ENCODE data around the gene RIOK2. TPM values are rescaled to one million over a fixed set of nuclear protein-coding genes. Genes with fewer than 3 reads are reported as not detected.
"Not testable (repeated sequence)": the region's sequence is repeated elsewhere in the genome, so short reads cannot be mapped to it uniquely, and the experiment has no call there.

RIOK2 gene
- polyA plus RNA-seq (ENCODE audit: insufficient read length) = 37.6 TPM

GRCh38 chr5:97183100-97183929 lies at the start of gene RIOK2:
Gene RIOK2 (minus strand): TSS chr5:97183247. CDS start chr5:97183191, 56 bp downstream.
- DNase-seq (ENCODE audit: low read depth) = peak; percentile 91

GRCh38 chr5:97231025-97231636 lies 48.1 kb upstream of the RIOK2 start:
- DNase-seq (ENCODE audit: low read depth) = peak; percentile 78

GRCh38 chr5:97229688-97230285 lies 46.7 kb upstream of the RIOK2 start:
- no peak for DNase-seq (ENCODE audit: low read depth)

GRCh38 chr5:97229196-97229595 lies 46.1 kb upstream of the RIOK2 start:
- no peak for DNase-seq (ENCODE audit: low read depth)

- DNase-seq (ENCODE audit: low read depth) = no peak
Measured at GRCh38 chr5:97225222-97225621, 42.2 kb upstream of the RIOK2 start.

GRCh38 chr5:97224112-97224750 lies 41.2 kb upstream of the RIOK2 start:
- DNase-seq (ENCODE audit: low read depth) = no peak

- DNase-seq (ENCODE audit: low read depth) = no peak
Measured at GRCh38 chr5:97223596-97223995, 40.5 kb upstream of the RIOK2 start.

GRCh38 chr5:97209343-97209742 lies 26.3 kb upstream of the RIOK2 start:
- no peak for DNase-seq (ENCODE audit: low read depth)

- no peak for DNase-seq (ENCODE audit: low read depth)
Measured at GRCh38 chr5:97208714-97209113, 25.7 kb upstream of the RIOK2 start.

- no peak for DNase-seq (ENCODE audit: low read depth)
Measured at GRCh38 chr5:97208184-97208713, 25.2 kb upstream of the RIOK2 start.

GRCh38 chr5:97194366-97194765 lies 11.3 kb upstream of the RIOK2 start:
- DNase-seq (ENCODE audit: low read depth) = no peak

- DNase-seq (ENCODE audit: low read depth) = no peak
Measured at GRCh38 chr5:97193355-97193688, 10.3 kb upstream of the RIOK2 start.

GRCh38 chr5:97192580-97193354 lies 9.7 kb upstream of the RIOK2 start:
- no peak for DNase-seq (ENCODE audit: low read depth)

GRCh38 chr5:97191893-97192292 lies 8.8 kb upstream of the RIOK2 start:
- no peak for DNase-seq (ENCODE audit: low read depth)

GRCh38 chr5:97189523-97189922 lies 6.5 kb upstream of the RIOK2 start:
- DNase-seq (ENCODE audit: low read depth) = not testable (repeated sequence)

- DNase-seq (ENCODE audit: low read depth) = no peak
Measured at GRCh38 chr5:97183930-97184213, 825 bp upstream of the RIOK2 start.

GRCh38 chr5:97182571-97183099 lies 412 bp downstream of the RIOK2 start:
- DNase-seq (ENCODE audit: low read depth) = no peak

GRCh38 chr5:97181856-97182545 lies 1.0 kb downstream of the RIOK2 start:
- no peak for DNase-seq (ENCODE audit: low read depth)

- not testable (repeated sequence) for DNase-seq (ENCODE audit: low read depth)
Measured at GRCh38 chr5:97179457-97179856, 3.6 kb downstream of the RIOK2 start.

GRCh38 chr5:97172227-97172626 lies 10.8 kb downstream of the RIOK2 start:
- DNase-seq (ENCODE audit: low read depth) = no peak

- no peak for DNase-seq (ENCODE audit: low read depth)
Measured at GRCh38 chr5:97171703-97172102, 11.3 kb downstream of the RIOK2 start.

Data from forelimb muscle (tissue), 1 donor.